ENCODE data around the gene TDRD12.
"Not testable (repeated sequence)": the region's sequence is repeated elsewhere in the genome, so short reads cannot be mapped to it uniquely, and the experiment has no call there.

TDRD12 gene

DNA sequence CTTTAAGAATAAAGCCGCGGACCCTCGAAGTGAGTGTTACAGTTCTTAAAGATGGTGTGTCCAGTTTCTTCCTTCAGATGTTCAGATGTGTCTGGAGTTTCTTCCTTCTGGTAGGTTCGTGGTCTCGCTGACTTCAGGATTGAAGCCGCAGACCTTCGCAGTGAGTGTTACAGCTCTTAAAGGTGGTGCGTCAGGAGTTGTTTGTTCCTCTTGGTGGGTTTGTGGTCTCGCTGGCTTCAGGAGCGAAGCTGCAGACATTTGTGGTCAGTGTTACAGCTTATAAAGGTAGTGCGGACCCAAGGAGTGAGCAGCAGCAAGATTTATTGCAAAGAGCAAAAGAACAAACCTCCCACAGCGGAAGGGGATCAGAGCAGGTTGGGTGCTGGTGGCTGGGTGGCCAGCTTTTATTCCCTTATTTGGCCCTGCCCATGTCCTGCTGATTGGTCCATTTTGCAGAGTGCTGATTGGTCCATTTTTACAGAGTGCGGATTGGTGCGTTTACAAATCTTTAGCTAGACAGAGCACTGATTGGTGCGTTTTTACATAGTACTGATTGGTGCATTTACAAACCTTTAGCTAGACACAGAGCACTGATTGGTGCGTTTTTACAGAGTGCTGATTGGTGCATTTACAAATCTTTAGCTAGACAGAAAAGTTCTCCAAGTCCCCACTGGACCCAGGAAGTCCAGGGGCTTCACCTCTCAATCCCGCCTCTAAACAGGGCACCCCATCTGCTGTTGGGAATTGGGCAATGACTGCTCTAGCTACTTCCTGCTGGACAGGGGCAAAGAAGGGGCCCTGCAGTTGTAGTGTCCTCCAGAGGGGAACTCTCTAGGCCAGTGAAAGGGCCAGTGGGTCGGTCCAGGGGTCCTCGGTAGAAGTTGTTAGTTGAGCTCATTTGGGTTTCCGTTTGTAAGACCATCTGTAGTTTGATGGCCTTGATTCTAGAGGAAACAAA is 26.1 kb upstream of the TDRD12 start:
- DNase-seq = not testable (repeated sequence)

DNA sequence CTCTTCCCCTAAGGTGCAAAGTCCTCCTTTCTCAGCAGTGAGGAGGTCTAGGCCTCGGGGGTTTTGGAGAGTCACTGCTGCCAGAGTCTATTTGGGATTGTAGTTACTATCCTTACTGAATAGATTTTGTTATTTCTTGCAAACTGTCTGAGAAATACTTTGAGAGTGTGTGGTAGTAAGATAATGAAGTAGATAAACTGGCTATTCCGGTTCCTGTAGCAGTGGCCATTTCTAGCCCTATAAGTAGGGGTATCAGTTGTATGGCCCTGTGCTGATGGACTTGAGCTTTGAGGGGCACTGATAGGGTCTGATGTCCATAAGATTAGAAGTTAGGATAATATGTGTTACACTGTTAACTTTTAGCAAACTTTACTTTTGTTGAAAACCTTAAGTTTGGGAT is 25.3 kb upstream of the TDRD12 start:
- not testable (repeated sequence) for DNase-seq

- not testable (repeated sequence) for DNase-seq
Measured at GRCh38 chr19:32694851-32695250, 24.7 kb upstream of the TDRD12 start.

DNA sequence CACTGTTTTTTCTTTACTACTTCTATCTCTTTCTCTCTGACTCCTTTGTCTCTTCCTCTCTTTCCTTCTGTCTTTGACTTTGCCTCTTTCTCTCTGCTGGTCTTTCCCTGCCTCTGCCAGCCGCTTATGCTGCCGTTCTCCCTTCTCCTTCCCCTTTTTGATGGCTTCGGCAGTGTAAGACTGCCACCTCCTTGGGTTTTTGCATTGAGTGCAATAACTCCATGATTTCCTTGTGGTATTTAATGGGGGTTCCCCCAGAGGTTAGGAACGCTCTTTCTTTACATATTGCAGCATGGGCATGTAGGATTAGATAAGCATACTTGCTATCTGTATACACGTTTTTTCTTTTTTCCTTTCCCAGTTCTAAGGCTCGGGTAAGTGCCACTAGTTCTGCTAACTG is 24.1 kb upstream of the TDRD12 start:
- not testable (repeated sequence) for DNase-seq

GRCh38 chr19:32696771-32697170 is 22.8 kb upstream of the TDRD12 start:
- DNase-seq = not testable (repeated sequence)

GRCh38 chr19:32700129-32700528 is 19.4 kb upstream of the TDRD12 start:
- not testable (repeated sequence) for DNase-seq

- peak; percentile 70 for DNase-seq
Measured at GRCh38 chr19:32702010-32702409, 17.6 kb upstream of the TDRD12 start.

DNA sequence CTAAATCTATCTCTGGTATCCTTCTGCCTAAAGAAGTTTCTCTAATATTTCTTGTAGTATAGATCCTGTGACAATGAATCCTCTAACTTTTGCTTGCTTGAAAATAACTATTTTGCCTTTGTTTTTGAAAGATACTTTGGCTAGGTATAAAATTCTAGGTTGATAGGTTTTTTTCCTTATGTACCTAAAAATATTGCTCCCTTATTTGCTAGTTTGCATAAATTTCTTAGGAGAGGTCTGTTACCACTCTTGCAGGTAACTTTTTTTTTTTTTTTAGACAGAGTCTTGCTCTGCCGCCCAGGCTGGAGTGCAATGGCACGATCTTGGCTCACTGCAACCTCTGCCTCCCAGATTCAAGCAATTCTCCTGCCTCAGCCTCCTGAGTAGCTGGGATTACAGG is 15.6 kb upstream of the TDRD12 start:
- DNase-seq = not testable (repeated sequence)

- DNase-seq = no peak
Measured at GRCh38 chr19:32708457-32708856, 11.1 kb upstream of the TDRD12 start.

GRCh38 chr19:32709032-32709431 is 10.5 kb upstream of the TDRD12 start:
- no peak for DNase-seq

DNA sequence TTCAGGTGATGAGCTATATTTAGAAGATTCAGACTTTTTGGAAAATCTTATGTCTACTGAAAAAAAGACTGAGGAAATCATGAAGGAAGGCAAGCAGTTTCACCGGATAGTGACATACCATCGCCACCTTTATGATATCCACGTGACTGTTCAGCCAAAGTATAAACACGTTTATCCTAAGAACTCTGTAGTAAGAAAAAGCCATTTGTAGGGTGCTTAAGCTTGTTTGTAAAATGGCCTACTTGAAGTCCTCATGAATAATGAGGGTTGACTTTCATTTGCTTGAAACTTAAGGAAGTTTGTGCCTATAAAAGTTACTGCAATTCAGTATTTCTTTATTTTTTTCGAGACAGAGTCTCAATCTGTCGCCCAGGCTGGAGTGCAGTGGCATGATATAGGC is 7.8 kb upstream of the TDRD12 start:
- no peak for DNase-seq

- not testable (repeated sequence) for DNase-seq
Measured at GRCh38 chr19:32716203-32716602, 3.4 kb upstream of the TDRD12 start.

DNA sequence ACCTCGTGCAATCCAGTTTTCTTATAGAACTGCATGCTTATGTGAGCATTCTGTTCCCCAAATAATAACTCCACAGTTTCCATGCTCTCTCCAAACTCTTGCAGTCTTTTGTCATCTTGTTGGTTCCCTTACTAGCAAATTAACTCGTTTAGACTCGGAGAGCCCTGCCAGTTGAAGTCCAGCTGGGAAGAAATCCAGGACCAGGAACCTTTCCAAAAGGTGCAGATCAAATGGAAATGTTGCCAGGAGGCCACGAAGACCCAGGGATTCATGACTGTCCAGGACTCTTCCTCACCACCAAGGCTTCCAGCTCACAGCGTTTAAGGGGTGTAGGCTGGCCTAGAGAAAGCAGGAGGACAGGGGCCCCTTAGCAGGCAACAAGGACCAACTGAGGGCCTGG is 2.1 kb upstream of the TDRD12 start:
- no peak for DNase-seq

DNA sequence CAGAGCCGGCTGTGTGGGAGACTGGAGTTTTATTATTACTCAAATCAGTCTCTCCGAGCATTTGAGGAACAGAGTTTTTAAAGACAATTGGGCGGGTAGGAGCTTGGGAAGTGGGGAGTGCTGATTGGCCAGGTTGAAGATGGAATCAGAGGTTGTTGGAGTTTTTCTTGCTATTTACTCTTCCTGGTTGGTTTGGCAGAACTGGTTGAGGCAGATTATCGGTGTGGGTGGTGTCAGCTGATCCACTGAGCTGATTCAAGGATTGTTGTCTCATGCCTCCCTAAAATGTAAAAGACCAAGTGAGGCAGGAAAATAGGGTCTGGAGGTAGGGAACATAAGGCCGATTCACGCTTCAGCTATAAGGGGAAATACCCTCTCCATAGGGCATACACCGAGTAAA is 1.3 kb upstream of the TDRD12 start:
- DNase-seq = no peak

- no peak for DNase-seq
Measured at GRCh38 chr19:32720216-32720935, 809 bp downstream of the TDRD12 start.

DNA sequence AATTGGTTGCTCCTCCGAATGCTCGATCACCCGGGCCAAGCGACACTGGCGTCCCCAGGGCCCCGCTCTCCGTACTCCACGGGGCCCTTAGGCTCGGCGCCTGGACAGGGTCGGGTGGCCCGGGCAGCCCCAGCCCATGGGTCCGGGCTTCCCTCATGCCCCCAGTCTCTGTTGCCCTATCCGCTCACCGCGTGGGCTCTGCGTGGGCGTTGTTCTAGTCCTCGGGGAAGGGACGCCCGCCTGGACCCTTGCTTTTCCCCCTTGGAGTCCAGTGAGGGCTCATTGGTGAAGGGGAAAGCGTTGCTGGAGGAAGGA is 1.3 kb downstream of the TDRD12 start:
- DNase-seq = no peak

- DNase-seq = no peak
Measured at GRCh38 chr19:32735936-32736335, 16.4 kb downstream of the TDRD12 start.

DNA sequence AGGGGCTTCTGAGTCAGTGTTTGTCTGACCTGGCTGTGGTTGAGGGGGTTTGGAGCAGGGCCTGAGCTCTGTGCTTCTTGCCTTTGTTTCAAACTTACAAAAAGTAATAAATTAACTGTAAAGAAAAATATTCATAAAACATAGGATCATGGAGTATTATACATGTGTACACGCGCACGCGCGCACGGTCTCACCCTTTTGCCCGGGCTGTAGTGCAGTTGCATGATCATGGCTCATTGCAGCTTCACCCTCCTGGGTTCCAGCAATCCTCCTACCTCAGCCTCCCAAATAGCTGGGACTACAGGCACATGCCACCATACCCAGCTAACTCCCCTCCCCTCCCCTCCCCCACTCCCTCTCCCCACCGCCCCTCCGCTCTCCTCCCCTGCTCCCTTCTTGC is 23.5 kb downstream of the TDRD12 start:
- no peak for DNase-seq

GRCh38 chr19:32743447-32743846 is 23.9 kb downstream of the TDRD12 start:
- DNase-seq = no peak

- DNase-seq = no peak
Measured at GRCh38 chr19:32744555-32745325, 25.2 kb downstream of the TDRD12 start.

- DNase-seq = not testable (repeated sequence)
Measured at GRCh38 chr19:32745594-32746251, 26.2 kb downstream of the TDRD12 start.

DNA sequence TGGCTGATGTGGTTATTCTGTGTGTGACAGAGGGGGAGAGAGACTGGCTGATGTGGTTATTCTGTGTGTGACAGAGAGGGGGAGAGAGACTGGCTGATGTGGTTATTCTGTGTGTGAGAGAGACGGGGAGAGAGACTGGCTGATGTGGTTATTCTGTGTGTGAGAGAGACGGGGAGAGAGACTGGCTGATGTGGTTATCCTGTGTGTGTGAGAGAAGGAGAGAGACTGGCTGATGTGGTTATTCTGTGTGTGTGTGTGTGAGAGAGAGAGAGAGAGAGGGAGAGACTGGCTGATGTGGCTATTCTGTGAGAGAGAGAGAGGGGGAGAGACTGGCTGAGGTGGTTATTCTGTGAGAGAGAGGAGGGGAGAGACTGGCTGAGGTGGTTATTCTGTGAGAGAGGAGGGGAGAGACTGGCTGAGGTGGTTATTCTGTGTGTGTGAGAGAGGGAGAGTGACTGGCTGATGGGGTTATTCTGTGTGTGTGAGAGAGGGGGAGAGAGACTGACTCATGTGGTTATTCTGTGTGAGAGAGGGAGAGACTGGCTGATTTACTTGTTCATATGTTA is 27.1 kb downstream of the TDRD12 start:
- peak; percentile 2 for DNase-seq

- no peak for DNase-seq
Measured at GRCh38 chr19:32748497-32748896, 28.9 kb downstream of the TDRD12 start.

Measured in NCI-H774 (cell line).